Islet of Langerhans (tissue), 1 donor: ENCODE results near the gene BRINP1.

Experiments used
- FAIRE-seq: peaks from one replicate; lab custom pipeline; 2011; peaks lifted over from hg19 to GRCh38; lab: Jason Lieb, UNC

Gene BRINP1

GRCh38 chr9:119278171-119278570 lies 91.1 kb downstream of the BRINP1 start:
- FAIRE-seq: no peak

- no peak for FAIRE-seq
These were observed 95.1 kb downstream of the BRINP1 start for GRCh38 chr9:119273984-119274665.

- no peak for FAIRE-seq
These were observed 95.8 kb downstream of the BRINP1 start for GRCh38 chr9:119273325-119273904.

GRCh38 chr9:119272500-119273211 lies 96.6 kb downstream of the BRINP1 start:
- FAIRE-seq: no peak

- no peak for FAIRE-seq
These were observed 100.2 kb downstream of the BRINP1 start for GRCh38 chr9:119268985-119269384.

GRCh38 chr9:119264165-119264564 lies 105.1 kb downstream of the BRINP1 start:
- FAIRE-seq: no peak

- no peak for FAIRE-seq
These were observed 111.6 kb downstream of the BRINP1 start for GRCh38 chr9:119257592-119257991.

GRCh38 chr9:119255116-119255515 lies 114.1 kb downstream of the BRINP1 start:
- FAIRE-seq: no peak

- no peak for FAIRE-seq
These were observed 116.5 kb downstream of the BRINP1 start for GRCh38 chr9:119252671-119253299.

- no peak for FAIRE-seq
These were observed 117.3 kb downstream of the BRINP1 start for GRCh38 chr9:119251936-119252335.

GRCh38 chr9:119250730-119251129 lies 118.5 kb downstream of the BRINP1 start:
- FAIRE-seq: no peak

GRCh38 chr9:119240546-119240945 lies 128.7 kb downstream of the BRINP1 start:
- no peak for FAIRE-seq

GRCh38 chr9:119234636-119235035 lies 134.6 kb downstream of the BRINP1 start:
- FAIRE-seq: no peak

- no peak for FAIRE-seq
These were observed 141.8 kb downstream of the BRINP1 start for GRCh38 chr9:119227422-119227821.

GRCh38 chr9:119224431-119224830 lies 144.8 kb downstream of the BRINP1 start:
- no peak for FAIRE-seq

GRCh38 chr9:119221276-119221675 lies 148.0 kb downstream of the BRINP1 start:
- FAIRE-seq: no peak

- FAIRE-seq: no peak
These were observed 150.9 kb downstream of the BRINP1 start for GRCh38 chr9:119218293-119218692.

GRCh38 chr9:119216651-119217331 lies 152.4 kb downstream of the BRINP1 start:
- no peak for FAIRE-seq

GRCh38 chr9:119215651-119216050 lies 153.6 kb downstream of the BRINP1 start:
- no peak for FAIRE-seq

- no peak for FAIRE-seq
These were observed 155.8 kb downstream of the BRINP1 start for GRCh38 chr9:119213471-119213870.

- no peak for FAIRE-seq
These were observed 171.2 kb downstream of the BRINP1 start for GRCh38 chr9:119197893-119198607.

GRCh38 chr9:119195521-119195920 lies 173.7 kb downstream of the BRINP1 start:
- no peak for FAIRE-seq
